Thymus (tissue), 2 donors: ENCODE measurements around the gene NKX1-2. TPM values are rescaled to one million over a fixed set of nuclear protein-coding genes. Genes with fewer than 3 reads are reported as not detected.

Experiments
- polyA plus RNA-seq: library from polyadenylated mRNA; stranded (reverse); fragments of 200-250 nt; gene quantifications from one replicate; pipeline ENCODE4 v1.2.3, GENCODE V29; 2013
- total RNA-seq: library from RNA; stranded (reverse); fragments of 120-200 nt; gene quantifications from one replicate; pipeline ENCODE4 v1.2.4, GENCODE V29; 2013
- donor health status: healthy.

The NKX1-2 gene
- total and polyA plus RNA-seq, 2 donors: 0.05 TPM

Other genes starting within 250 kb of the NKX1-2 start
- gene OAT, start 31.1 kb downstream of the NKX1-2 start, total RNA-seq: 41.4 TPM
- 50.9 TPM for gene OAT, start 31.1 kb downstream of the NKX1-2 start, polyA plus RNA-seq
- gene LHPP, start 11.8 kb upstream of the NKX1-2 start, total RNA-seq: 6.3 TPM
- 13.5 TPM for gene LHPP, start 11.8 kb upstream of the NKX1-2 start, polyA plus RNA-seq